GM12878 (cell line): Measurements from ENCODE around the gene IL1RL1. TPM values are rescaled to one million over a fixed set of nuclear protein-coding genes. Genes with fewer than 3 reads are reported as not detected.

ENCODE experiments used
- ATAC-seq: fragments of 200-7000 bp; cut with Tn5 transposase; 3 replicates; pipeline ENCODE4 v1.9.1; 2020; ENCODE audit warnings: mild to moderate bottlenecking, moderate library complexity
- BruUV-seq: library from RNA; stranded (reverse); fragments of 400-500 nt; replicated peaks from 2 replicates; lab custom pipeline; 2021; lab: Mats Ljungman, UMichigan
- CTCF ChIA-PET: fragments of 300-600 bp; sonication (Branson Sonifier 250); formaldehyde crosslinking; extraction: SDS; loops from one replicate; lab custom pipeline; 2021; ENCODE audit warnings: inconsistent platforms; lab: Yijun Ruan, JAX
- POLR2A ChIA-PET: fragments of 350-600 bp; formaldehyde crosslinking; extraction: SDS; loops from one replicate; lab custom pipeline; 2021; ENCODE audit warnings: inconsistent platforms; lab: Charles Lee
- RAD21 ChIA-PET: fragments of 300-600 bp; sonication (Branson Sonifier 250); formaldehyde crosslinking; loops from one replicate; lab custom pipeline; 2023; ENCODE audit warnings: antibody characterized with exemption; ENCODE audit not compliant: unreplicated experiment; lab: Charles Lee
- SMC1A ChIA-PET: fragments of 300-600 bp; sonication (Branson Sonifier 250); formaldehyde crosslinking; loops from one replicate; lab custom pipeline; 2023; ENCODE audit not compliant: unreplicated experiment, uncharacterized antibody; lab: Charles Lee
- DNase-seq: peaks from one replicate; pipeline ENCODE4 v3.0.0-alpha.2; 2011; ENCODE audit warnings: low read depth, low spot score
- FAIRE-seq: peaks from 3 replicates; lab custom pipeline; 2011; peaks lifted over from hg19 to GRCh38; lab: Jason Lieb, UNC
- H2AFZ ChIP-seq: 2 replicates; pipeline ENCODE4 v1.6.0; 2011; ENCODE audit warnings: low read depth, low read length, control low read depth; ENCODE audit not compliant: control insufficient read depth
- H3K27ac ChIP-seq: 2 replicates; pipeline ENCODE4 v1.5.1; 2011; ENCODE audit warnings: control low read depth; ENCODE audit not compliant: control insufficient read depth, insufficient read depth
- H3K27me3 ChIP-seq, 2 experiments: replicated peaks in 1 of 2; 2 replicates each; pipeline versions ENCODE4 v1.6.0 to v1.6.1; 2011; ENCODE audit warnings: low read length in 1 of 2; ENCODE audit not compliant: control insufficient read depth in 2 of 2, insufficient read depth in 2 of 2
- H3K36me3 ChIP-seq, 2 experiments: 2 replicates each; pipeline ENCODE4 v1.5.1; 2011; ENCODE audit warnings: low read length in 1 of 2; ENCODE audit not compliant: control insufficient read depth in 2 of 2, insufficient read depth in 2 of 2
- H3K4me1 ChIP-seq: 2 replicates; pipeline ENCODE4 v1.6.1; 2011; ENCODE audit warnings: mild to moderate bottlenecking, low read length, moderate library complexity, mixed read lengths; ENCODE audit not compliant: control insufficient read depth, insufficient read depth
- H3K4me2 ChIP-seq: 2 replicates; pipeline ENCODE4 v1.6.0; 2011; ENCODE audit warnings: control low read depth; ENCODE audit not compliant: control insufficient read depth, insufficient read depth
- H3K4me3 ChIP-seq: fragments of 200-600 bp; sonication (generic); 2 replicates; pipeline ENCODE4 v1.5.1; 2016
- H3K79me2 ChIP-seq: 2 replicates; pipeline ENCODE4 v1.6.0; 2011; ENCODE audit warnings: low read length; ENCODE audit not compliant: control insufficient read depth, insufficient read depth
- H3K9ac ChIP-seq: 2 replicates; pipeline ENCODE4 v1.8.0; 2011; ENCODE audit warnings: low read length, control low read depth, mixed read lengths; ENCODE audit not compliant: control insufficient read depth, insufficient read depth
- H3K9me3 ChIP-seq: replicated peaks from 3 replicates; pipeline ENCODE4 v1.5.1; 2011; ENCODE audit warnings: mild to moderate bottlenecking, low read length; ENCODE audit not compliant: control insufficient read depth, insufficient read depth
- H4K20me1 ChIP-seq: 2 replicates; pipeline ENCODE4 v1.6.0; 2011; ENCODE audit not compliant: control insufficient read depth, insufficient read depth
- ATF7 ChIP-seq: fragments of 450-650 bp; IDR thresholded peaks from 2 replicates; pipeline ENCODE4 v1.6.1; 2016; ENCODE audit warnings: low read depth, mild to moderate bottlenecking
- BCL11A ChIP-seq: IDR thresholded peaks from 2 replicates; pipeline ENCODE4 v1.6.1; 2011; ENCODE audit warnings: low read depth, low read length
- CHD1 ChIP-seq: IDR thresholded peaks from 2 replicates; pipeline ENCODE4 v1.6.1; 2012; ENCODE audit warnings: low read depth, low read length, improper control_type of control experiment
- DPF2 ChIP-seq: fragments of 450-650 bp; IDR thresholded peaks from 2 replicates; pipeline ENCODE4 v1.6.1; 2017; ENCODE audit warnings: mild to moderate bottlenecking
- GABPA ChIP-seq: IDR thresholded peaks from 2 replicates; pipeline ENCODE4 v1.6.1; 2014; ENCODE audit warnings: antibody characterized with exemption, low read depth, mild to moderate bottlenecking, inconsistent platforms
- HDGF ChIP-seq: fragments of 450-650 bp; IDR thresholded peaks from 2 replicates; pipeline ENCODE4 v1.6.1; 2016; ENCODE audit warnings: antibody characterized with exemption
- HSF1 ChIP-seq: fragments of 150-350 bp; IDR thresholded peaks from 2 replicates; pipeline ENCODE4 v1.6.1; 2014; ENCODE audit warnings: mild to moderate bottlenecking, low read depth, low read length
- MTA3 ChIP-seq: IDR thresholded peaks from 2 replicates; pipeline ENCODE4 v1.6.1; 2012; ENCODE audit warnings: low read length, inconsistent platforms, borderline replicate concordance
- NBN ChIP-seq: fragments of 450-650 bp; IDR thresholded peaks from 2 replicates; pipeline ENCODE4 v1.6.1; 2016
- NR2C1 ChIP-seq: fragments of 450-650 bp; IDR thresholded peaks from 2 replicates; pipeline ENCODE4 v1.6.1; 2017; ENCODE audit warnings: antibody characterized with exemption, mild to moderate bottlenecking, moderate library complexity
- RELA ChIP-seq: fragments of 450-650 bp; IDR thresholded peaks from 2 replicates; pipeline ENCODE4 v1.8.0; 2014; ENCODE audit warnings: borderline replicate concordance; ENCODE audit not compliant: partially characterized antibody
- SMAD5 ChIP-seq: IDR thresholded peaks from 2 replicates; pipeline ENCODE4 v1.6.1; 2016; ENCODE audit warnings: antibody characterized with exemption, low read depth
- SREBF2 ChIP-seq: IDR thresholded peaks from 2 replicates; pipeline ENCODE4 v1.6.1; 2012; ENCODE audit warnings: mild to moderate bottlenecking, low read length
- ZNF622 ChIP-seq: fragments of 450-650 bp; IDR thresholded peaks from 2 replicates; pipeline ENCODE4 v1.6.1; 2017; ENCODE audit warnings: mild to moderate bottlenecking, inconsistent platforms
- ZSCAN29 ChIP-seq: fragments of 450-650 bp; IDR thresholded peaks from 2 replicates; pipeline ENCODE4 v1.6.1; 2017; ENCODE audit warnings: mild to moderate bottlenecking, moderate library complexity
- WGBS: methylation state at CpG from one replicate; pipeline ENCODE4 v1.1.6; 2016; ENCODE audit warnings: low lambda C conversion rate; ENCODE audit not compliant: insufficient replicate concordance, insufficient coverage; ENCODE audit errors: missing lambda C conversion rate; 5-methylcytosine and 5-hydroxymethylcytosine counted together
- in situ Hi-C: fragments of 300-500 bp; cut with MboI; formaldehyde crosslinking; loops from 9 replicates; pipeline ENCODE4 v1.14.3; 2018; ENCODE audit warnings: mixed read lengths
- intact Hi-C: fragments of 100-400 bp; cut with micrococcal nuclease; formaldehyde crosslinking; loops from one replicate; pipeline ENCODE4 v1.14.2; 2022; ENCODE audit not compliant: unreplicated experiment
- polyA plus RNA-seq, 11 experiments: library from polyadenylated mRNA; depleted of rRNA in 4 of 11; unstranded in 6 of 11; stranded (reverse) in 5 of 11; fragments of >200 nt; fragmentation: Nextera tagmentation in 4 of 11; fragmentation: Illumina TruSeq in 1 of 11; extraction: Ambion mirVana in 4 of 11; extraction: Trizol in 1 of 11; gene quantifications; 1 replicate in 1 of 11; 2 replicates in 10 of 11; pipeline versions ENCODE4 v1.2.1 to v1.2.3, GENCODE V29; 2011 to 2016; ENCODE audit warnings: inconsistent platforms in 2 of 11, missing spikeins in 2 of 11, low read depth in 1 of 11
- total RNA-seq, 4 experiments: library from RNA; depleted of rRNA in 3 of 4; stranded (reverse); fragments of >200 nt in 3 of 4; fragmentation: Illumina TruSeq in 1 of 4; extraction: Trizol in 1 of 4; gene quantifications; 2 replicates each; pipeline versions ENCODE4 v1.2.1 to v1.2.3, GENCODE V29; 2013 to 2021
- TF ChIP-seq, protein P1 (sequence below): fragments of 450-650 bp; formaldehyde crosslinking; IDR thresholded peaks from 2 replicates; pipeline ENCODE4 v1.4.0; 2022; ENCODE audit warnings: mild to moderate bottlenecking, moderate library complexity
- TF ChIP-seq, protein P2 (sequence below): IDR thresholded peaks from 2 replicates; pipeline ENCODE4 v1.6.1; 2012; ENCODE audit warnings: low read depth, low read length, improper control_type of control experiment
- TF ChIP-seq, protein P3 (sequence below): fragments of 450-650 bp; IDR thresholded peaks from 2 replicates; pipeline ENCODE4 v1.6.1; 2014; ENCODE audit warnings: mild to moderate bottlenecking

The IL1RL1 gene
- total and polyA plus RNA-seq, 10 of the 15 experiments (the other 5 are each of a cell fraction or from before 2014, with no cell fraction given) = 0.08 to 0.18 TPM; not detected in 8

DNA sequence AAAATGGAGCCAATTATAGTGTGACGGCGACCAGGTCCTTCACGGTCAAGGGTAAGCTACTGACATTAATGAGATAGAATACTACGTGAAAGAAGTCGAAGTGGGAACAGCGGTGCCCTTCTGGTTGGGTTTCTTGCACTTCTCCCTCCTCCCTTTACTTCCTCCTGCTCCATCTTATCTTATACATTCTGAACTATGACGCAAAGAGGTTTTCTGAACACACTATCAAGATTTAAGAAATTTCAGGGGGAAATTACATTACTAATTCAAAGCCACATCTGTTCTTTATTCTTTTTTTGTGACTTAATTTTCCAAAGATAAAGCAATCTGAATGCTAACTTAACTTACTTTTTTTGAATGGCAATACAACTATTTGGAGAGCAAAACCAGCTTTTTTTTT lies 29.4 kb downstream of the IL1RL1 start (continued):
- TF ChIP-seq, protein P1, sequence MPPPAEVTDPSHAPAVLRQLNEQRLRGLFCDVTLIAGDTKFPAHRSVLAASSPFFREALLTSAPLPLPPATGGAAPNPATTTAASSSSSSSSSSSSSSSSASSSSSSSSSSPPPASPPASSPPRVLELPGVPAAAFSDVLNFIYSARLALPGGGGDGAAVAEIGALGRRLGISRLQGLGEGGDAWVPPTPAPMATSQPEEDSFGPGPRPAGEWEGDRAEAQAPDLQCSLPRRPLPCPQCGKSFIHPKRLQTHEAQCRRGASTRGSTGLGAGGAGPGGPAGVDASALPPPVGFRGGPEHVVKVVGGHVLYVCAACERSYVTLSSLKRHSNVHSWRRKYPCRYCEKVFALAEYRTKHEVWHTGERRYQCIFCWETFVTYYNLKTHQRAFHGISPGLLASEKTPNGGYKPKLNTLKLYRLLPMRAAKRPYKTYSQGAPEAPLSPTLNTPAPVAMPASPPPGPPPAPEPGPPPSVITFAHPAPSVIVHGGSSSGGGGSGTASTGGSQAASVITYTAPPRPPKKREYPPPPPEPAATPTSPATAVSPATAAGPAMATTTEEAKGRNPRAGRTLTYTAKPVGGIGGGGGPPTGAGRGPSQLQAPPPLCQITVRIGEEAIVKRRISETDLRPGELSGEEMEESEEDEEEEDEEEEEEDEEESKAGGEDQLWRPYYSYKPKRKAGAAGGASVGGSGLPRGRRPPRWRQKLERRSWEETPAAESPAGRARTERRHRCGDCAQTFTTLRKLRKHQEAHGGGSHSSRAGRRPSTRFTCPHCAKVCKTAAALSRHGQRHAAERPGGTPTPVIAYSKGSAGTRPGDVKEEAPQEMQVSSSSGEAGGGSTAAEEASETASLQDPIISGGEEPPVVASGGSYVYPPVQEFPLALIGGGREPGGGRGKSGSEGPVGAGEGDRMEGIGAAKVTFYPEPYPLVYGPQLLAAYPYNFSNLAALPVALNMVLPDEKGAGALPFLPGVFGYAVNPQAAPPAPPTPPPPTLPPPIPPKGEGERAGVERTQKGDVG (CRISPR knock-in tag) = no peak
- TF ChIP-seq ZNF622 (no peak), GABPA (no peak), RELA (no peak), NR2C1 (no peak), HDGF (no peak), CHD1 (no peak)
- TF ChIP-seq, all 136 proteins: peak for 0

DNA sequence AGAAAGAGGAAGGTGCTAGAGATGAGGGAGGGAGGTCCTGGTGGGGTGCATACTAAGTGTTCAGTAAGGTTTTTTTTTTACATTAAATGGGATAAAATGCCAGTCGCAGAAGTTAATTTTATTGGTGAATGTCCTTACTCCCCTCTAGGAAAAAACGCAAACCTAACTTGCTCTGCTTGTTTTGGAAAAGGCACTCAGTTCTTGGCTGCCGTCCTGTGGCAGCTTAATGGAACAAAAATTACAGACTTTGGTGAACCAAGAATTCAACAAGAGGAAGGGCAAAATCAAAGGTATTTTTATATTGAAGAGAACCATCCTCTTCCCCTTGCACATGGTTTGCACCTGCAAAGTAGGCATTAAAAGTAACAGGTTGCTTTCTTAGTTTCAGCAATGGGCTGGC lies 31.5 kb downstream of the IL1RL1 start:
- Histone ChIP-seq H3K9me3 (no peaks in the 10 kb centered on the region), H4K20me1 (no peaks in the 10 kb centered on the region), H3K9ac (no peak overlapping the region), H2AFZ (no peak overlapping the region), H3K27me3 (peaks cover 0 to 5% of the 10 kb centered on the region in 2 experiments; a peak in 1 of 4 replicates), H3K4me1 (no peaks in the 10 kb centered on the region), H3K27ac (no peak overlapping the region), H3K4me3 (no peak overlapping the region), H3K79me2 (no peaks in the 10 kb centered on the region), H3K4me2 (no peak overlapping the region), H3K36me3 (no peaks in the 10 kb centered on the region)
- POLR2A ChIA-PET = no interaction called here
- intact Hi-C loops (no loop called here), in situ Hi-C loops (no loop called here)
- BruUV-seq = no TSS peak
- FAIRE-seq (no peak), DNase-seq (no peak), ATAC-seq (no peak)
- SMC1A ChIA-PET = interaction anchor here (1.1 to 1.3 kb wide), 2 partner anchors 11 to 459 kb away, joined by 4 to 5 read pairs; no protein-coding TSS in a partner anchor
- WGBS = 48% methylated on average over 3 of the region's 3 CpGs
- CTCF ChIA-PET = no interaction called here
- RAD21 ChIA-PET = no interaction called here
- TF ChIP-seq, protein P2, sequence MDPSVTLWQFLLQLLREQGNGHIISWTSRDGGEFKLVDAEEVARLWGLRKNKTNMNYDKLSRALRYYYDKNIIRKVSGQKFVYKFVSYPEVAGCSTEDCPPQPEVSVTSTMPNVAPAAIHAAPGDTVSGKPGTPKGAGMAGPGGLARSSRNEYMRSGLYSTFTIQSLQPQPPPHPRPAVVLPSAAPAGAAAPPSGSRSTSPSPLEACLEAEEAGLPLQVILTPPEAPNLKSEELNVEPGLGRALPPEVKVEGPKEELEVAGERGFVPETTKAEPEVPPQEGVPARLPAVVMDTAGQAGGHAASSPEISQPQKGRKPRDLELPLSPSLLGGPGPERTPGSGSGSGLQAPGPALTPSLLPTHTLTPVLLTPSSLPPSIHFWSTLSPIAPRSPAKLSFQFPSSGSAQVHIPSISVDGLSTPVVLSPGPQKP = no peak
- TF ChIP-seq, protein P3, sequence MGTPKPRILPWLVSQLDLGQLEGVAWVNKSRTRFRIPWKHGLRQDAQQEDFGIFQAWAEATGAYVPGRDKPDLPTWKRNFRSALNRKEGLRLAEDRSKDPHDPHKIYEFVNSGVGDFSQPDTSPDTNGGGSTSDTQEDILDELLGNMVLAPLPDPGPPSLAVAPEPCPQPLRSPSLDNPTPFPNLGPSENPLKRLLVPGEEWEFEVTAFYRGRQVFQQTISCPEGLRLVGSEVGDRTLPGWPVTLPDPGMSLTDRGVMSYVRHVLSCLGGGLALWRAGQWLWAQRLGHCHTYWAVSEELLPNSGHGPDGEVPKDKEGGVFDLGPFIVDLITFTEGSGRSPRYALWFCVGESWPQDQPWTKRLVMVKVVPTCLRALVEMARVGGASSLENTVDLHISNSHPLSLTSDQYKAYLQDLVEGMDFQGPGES = no peak
- TF ChIP-seq ATF7 = no peak
- no peak for TF ChIP-seq ZSCAN29
- no peak for TF ChIP-seq SREBF2
- TF ChIP-seq DPF2 = no peak
- no peak for TF ChIP-seq MTA3
- no peak for TF ChIP-seq HSF1
- TF ChIP-seq SMAD5 = no peak
- TF ChIP-seq BCL11A = no peak
- no peak for TF ChIP-seq NBN
